H54 (cell line): ENCODE data around the gene LGI1.
"Not testable (repeated sequence)": the region's sequence is repeated elsewhere in the genome, so short reads cannot be mapped to it uniquely, and the experiment has no call there.

ENCODE experiments used
- DNase-seq: peaks from one replicate; pipeline ENCODE4 v3.0.0; 2011; ENCODE audit warnings: low spot score, mixed read lengths; ENCODE audit not compliant: insufficient read length
- FAIRE-seq: peaks from 3 replicates; lab custom pipeline; 2011; peaks lifted over from hg19 to GRCh38; lab: Jason Lieb, UNC
- POLR2A ChIP-seq: IDR thresholded peaks from 2 replicates; pipeline ENCODE4 v1.6.1; 2011; ENCODE audit warnings: low read depth, mild to moderate bottlenecking, low read length

The LGI1 gene

DNA sequence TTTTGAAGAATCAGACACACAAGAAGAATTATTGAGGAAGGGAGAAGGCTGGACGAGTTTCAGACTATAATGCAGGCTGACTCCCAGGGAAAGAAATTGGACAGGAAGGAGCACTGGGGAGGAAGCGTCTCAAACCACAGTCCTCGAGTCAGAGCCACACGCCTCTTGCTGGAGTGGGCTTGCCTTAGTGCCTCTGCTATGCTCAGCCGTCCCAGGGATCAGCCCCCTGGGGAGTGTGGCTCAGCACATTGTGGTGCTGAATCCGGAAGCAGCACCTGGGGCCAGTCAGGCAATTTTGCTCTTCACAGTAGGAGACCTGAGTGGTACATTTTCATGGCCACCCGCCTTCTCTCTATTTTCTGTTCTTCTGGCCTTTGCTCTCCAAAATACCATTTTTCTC is 68.6 kb downstream of the LGI1 start:
- DNase-seq: peak; percentile 42
- no peak for TF ChIP-seq POLR2A
- peak; percentile 76 for FAIRE-seq

DNA sequence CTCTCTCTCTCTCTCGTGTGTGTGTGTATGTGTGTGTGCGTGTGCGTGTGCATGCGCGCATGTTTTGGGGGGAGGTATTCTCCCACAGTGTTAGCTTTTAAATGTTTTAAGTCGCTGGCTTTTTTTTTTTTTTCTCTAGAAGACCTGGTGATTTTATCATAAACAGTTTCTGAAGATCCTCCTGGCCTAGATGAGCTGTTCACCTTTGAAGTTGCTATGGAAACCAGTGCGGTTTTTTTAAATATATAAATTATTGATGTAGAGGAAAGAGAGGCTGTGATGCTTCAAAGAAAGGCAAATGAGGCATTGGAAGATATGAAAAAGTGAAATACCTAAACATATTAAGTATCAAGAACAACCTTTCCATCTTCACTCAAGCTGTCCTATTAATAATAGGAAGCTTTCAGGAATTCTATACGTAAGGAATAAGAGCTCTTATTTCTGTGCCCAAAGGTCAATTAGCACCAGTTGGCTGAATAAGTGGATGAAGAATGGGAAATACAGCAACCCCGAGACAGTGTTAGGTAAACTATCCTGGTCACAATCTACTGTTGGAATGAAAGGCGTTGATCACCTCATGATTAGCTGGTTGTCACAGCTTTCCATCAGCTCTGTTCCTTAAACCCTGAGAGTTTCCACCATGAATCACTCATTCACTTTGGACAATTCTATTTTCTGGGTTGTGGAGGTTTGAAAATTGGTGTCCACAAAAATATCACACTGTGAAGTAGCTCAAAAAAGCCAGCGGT is 69.5 kb downstream of the LGI1 start:
- FAIRE-seq (no peak), DNase-seq (no peak)
- no peak for TF ChIP-seq POLR2A

DNA sequence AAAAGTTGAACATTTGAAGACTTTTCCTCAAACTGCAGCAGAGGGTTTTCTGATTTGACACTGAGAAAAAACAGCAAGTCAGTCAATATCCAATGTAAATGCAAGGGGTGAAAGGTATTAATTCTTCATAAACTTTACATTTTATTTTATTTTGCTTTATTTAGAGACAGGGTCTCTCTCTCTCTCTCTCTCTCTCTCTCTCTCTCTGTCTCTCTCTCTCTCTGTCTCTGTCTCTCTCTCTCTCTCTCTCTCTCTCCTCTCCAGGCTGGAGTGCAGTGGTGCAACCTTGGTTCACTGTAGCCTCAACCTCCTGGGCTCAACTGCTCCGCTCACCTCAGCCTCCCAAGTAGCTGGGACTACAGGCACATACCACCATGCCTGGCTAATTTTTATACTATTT is 73.3 kb downstream of the LGI1 start:
- not testable (repeated sequence) for DNase-seq, FAIRE-seq

DNA sequence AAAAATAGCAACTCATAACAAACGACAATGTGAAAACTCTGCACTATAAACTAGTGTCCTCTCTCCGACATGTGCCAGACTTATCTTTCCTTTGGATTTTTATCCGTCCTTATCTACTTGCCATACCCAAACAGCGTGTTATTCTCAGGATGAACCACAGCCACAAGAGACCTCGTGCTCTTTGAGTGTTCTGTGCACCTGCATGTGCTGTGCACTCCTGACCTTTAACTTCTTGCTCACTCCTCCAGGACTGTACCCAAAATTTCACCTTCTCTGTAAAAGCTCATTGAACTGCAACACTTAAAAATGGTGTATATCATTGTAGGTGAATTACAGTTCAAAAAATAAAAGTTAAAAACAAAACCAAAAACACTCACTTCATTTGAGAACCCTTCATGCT is 78.0 kb downstream of the LGI1 start:
- DNase-seq (no peak), FAIRE-seq (no peak)
- no peak for TF ChIP-seq POLR2A

DNA sequence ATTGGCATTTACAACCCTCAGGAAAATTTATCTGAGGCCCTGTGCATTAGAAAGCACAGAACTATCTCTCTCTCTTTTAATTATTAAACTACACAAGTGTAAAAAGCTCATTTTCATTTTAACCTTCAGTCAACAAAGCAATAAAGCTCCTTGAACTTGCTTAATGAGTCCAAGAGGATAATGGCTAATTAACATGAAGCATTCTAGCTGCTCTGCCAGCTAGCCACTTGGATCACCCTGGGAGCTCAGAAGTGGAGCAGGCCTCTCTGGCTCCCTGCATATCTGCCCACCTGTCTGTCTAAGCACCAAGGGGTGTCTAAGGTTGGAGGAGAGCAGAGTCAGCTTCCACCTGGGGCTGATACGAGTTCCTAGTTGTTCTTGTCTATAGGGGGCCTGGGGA is 80.1 kb downstream of the LGI1 start:
- no peak for FAIRE-seq
- no peak for DNase-seq
- TF ChIP-seq POLR2A: no peak

- FAIRE-seq (no peak), DNase-seq (no peak)
- TF ChIP-seq POLR2A: no peak
Observed at GRCh38 chr10:93838278-93838677, 80.5 kb downstream of the LGI1 start.

GRCh38 chr10:93841961-93842360 is 84.2 kb downstream of the LGI1 start:
- no peak for DNase-seq
- no peak for FAIRE-seq
- TF ChIP-seq POLR2A: no peak

DNA sequence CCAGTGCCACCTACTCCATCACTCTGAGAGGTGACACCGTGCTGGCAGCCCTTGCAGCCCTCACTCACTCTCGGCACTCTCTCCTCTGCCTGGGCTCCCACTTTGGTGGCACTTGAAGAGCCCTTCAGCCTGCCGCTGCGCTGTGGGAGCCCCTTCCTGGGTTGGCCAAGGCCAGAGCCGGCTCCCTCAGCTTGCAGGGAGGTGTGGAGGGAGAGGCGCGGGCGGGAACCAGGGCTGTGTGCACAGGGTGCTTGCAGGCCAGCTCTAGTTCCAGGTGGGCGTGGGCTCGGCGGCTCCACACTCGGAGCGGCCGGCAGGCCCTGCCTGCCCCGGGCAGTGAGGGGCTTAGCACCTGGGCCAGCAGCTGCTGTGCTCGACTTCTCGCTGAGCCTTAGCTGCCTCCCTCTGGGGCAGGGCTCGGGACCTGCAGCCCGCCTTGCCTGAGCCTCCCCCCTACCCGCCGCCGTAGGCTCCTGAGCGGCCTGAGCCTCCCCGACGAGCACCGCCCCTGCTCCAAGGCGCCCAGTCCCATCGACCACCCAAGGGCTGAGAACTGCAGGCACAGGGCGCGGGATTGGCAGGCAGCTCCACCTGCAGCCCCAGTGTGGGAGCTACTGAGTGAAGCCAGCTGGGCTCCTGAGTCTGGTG is 87.4 kb downstream of the LGI1 start:
- no peak for DNase-seq
- FAIRE-seq: no peak
- no peak for TF ChIP-seq POLR2A
